Suprapubic skin (tissue), 4 donors: ENCODE data around the gene PARP15. TPM values are rescaled to one million over a fixed set of nuclear protein-coding genes. Genes with fewer than 3 reads are reported as not detected.

ENCODE experiments used
- DNase-seq, 2 donors: peaks; one replicate each; pipeline ENCODE4 v3.0.0-alpha.2; 2019; ENCODE audit warnings: low spot score in 2 of 2
- H3K27ac ChIP-seq: fragments of 200-600 bp; sonication (generic); one replicate; pipeline ENCODE4 v1.5.1; 2019
- H3K27me3 ChIP-seq: fragments of 200-600 bp; sonication (generic); one replicate; pipeline ENCODE4 v1.5.1; 2019
- H3K36me3 ChIP-seq: fragments of 200-600 bp; sonication (generic); one replicate; pipeline ENCODE4 v1.5.1; 2019
- H3K4me1 ChIP-seq: fragments of 200-600 bp; sonication (generic); one replicate; pipeline ENCODE4 v1.5.1; 2019
- H3K4me3 ChIP-seq: fragments of 200-600 bp; sonication (generic); one replicate; pipeline ENCODE4 v1.5.1; 2019; ENCODE audit warnings: mild to moderate bottlenecking
- H3K9me3 ChIP-seq: fragments of 200-600 bp; sonication (generic); one replicate; pipeline ENCODE4 v1.5.1; 2019
- EP300 ChIP-seq: sonication (generic); formaldehyde crosslinking; IDR thresholded peaks from one replicate; pipeline ENCODE4 v1.6.1; 2017; ENCODE audit warnings: antibody characterized with exemption
- POLR2A ChIP-seq, 2 donors: fragments of 450-650 bp; IDR thresholded peaks; one replicate each; pipeline ENCODE4 v1.6.1; 2017; ENCODE audit warnings: antibody characterized with exemption in 2 of 2, mild to moderate bottlenecking in 2 of 2, moderate library complexity in 2 of 2
- POLR2AphosphoS5 ChIP-seq, 3 donors: sonication (generic); formaldehyde crosslinking; IDR thresholded peaks; one replicate each; pipeline ENCODE4 v1.6.1; 2017; ENCODE audit warnings: antibody characterized with exemption in 3 of 3
- WGBS: methylation state at CpG from one replicate; pipeline ENCODE4 v1.1.5; 2018; 5-methylcytosine and 5-hydroxymethylcytosine counted together
- total RNA-seq, 4 donors: library from RNA; depleted of rRNA; stranded (reverse); fragments of >200 nt; gene quantifications; one replicate each; pipeline ENCODE4 v1.1.0, GENCODE V29; 2016
- TF ChIP-seq, protein P1 (sequence below), 2 donors: fragments of 200-600 bp in 1 of 2; fragments of 450-650 bp in 1 of 2; sonication (generic) in 1 of 2; IDR thresholded peaks; one replicate each; pipeline ENCODE4 v1.5.1; 2016 to 2019; ENCODE audit warnings: antibody characterized with exemption in 2 of 2, mild to moderate bottlenecking in 1 of 2, moderate library complexity in 1 of 2

Gene PARP15
- total RNA-seq, 4 donors from 2014 or later, result 0.26 to 0.80 (median 0.51) TPM; not detected in 1

DNA sequence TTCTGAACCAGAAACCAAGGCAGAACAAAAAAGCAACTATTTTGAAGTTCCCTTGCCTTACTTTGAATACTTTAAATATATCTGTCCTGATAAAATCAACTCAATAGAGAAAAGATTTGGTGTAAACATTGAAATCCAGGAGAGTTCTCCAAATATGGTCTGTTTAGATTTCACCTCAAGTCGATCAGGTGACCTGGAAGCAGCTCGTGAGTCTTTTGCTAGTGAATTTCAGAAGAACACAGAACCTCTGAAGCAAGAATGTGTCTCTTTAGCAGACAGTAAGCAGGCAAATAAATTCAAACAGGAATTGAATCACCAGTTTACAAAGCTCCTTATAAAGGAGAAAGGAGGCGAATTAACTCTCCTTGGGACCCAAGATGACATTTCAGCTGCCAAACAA lies 8.7 kb upstream of the PARP15 start:
- WGBS, result 76% methylated on average over 3 of the region's 3 CpGs
- Histone ChIP-seq H3K36me3 (peaks cover 58% of the 10 kb centered on the region), H3K4me1 (peaks cover 20% of the 10 kb centered on the region), H3K9me3 (no peaks in the 10 kb centered on the region), H3K27ac (no peak overlapping the region), H3K27me3 (no peaks in the 10 kb centered on the region), H3K4me3 (no peak overlapping the region)
- DNase-seq, result no peak
- TF ChIP-seq EP300 (no peak), POLR2A (IDR thresholded peaks at IDR 0.05) (no peak), POLR2AphosphoS5 (IDR thresholded peaks at IDR 0.05) (no peak)
- TF ChIP-seq, protein P1, sequence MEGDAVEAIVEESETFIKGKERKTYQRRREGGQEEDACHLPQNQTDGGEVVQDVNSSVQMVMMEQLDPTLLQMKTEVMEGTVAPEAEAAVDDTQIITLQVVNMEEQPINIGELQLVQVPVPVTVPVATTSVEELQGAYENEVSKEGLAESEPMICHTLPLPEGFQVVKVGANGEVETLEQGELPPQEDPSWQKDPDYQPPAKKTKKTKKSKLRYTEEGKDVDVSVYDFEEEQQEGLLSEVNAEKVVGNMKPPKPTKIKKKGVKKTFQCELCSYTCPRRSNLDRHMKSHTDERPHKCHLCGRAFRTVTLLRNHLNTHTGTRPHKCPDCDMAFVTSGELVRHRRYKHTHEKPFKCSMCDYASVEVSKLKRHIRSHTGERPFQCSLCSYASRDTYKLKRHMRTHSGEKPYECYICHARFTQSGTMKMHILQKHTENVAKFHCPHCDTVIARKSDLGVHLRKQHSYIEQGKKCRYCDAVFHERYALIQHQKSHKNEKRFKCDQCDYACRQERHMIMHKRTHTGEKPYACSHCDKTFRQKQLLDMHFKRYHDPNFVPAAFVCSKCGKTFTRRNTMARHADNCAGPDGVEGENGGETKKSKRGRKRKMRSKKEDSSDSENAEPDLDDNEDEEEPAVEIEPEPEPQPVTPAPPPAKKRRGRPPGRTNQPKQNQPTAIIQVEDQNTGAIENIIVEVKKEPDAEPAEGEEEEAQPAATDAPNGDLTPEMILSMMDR (IDR thresholded peaks at IDR 0.05), result no peak

DNA sequence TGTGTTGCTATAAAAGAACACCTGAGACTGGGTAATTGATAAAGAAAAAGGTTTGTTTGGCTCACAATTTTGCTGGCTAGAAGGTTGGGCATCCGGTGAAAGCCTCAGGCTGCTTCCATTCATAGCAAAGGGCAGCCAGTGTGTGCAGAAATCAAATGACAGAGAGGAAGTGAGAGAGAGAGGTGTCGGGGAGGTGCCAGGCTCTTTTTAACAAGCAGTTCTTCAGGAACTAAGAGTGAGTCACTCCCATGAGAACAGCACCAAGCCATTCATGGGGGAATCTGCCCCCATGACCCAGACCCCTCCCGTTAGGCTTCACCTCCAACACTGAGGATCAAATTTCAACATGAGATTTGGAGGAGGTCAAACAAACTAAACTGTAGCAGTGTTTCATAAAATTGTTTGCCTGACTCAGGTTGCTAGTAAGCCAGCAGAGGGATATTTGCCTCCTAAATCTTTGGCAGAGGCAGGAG lies 4.5 kb upstream of the PARP15 start:
- no peak overlapping the region for H3K27ac ChIP-seq
- WGBS, result 37% methylated on average over 3 of the region's 3 CpGs
- peaks cover 38% of the 10 kb centered on the region for H3K36me3 ChIP-seq
- no peaks in the 10 kb centered on the region for H3K9me3 ChIP-seq
- H3K4me3 ChIP-seq, result no peak overlapping the region
- TF ChIP-seq POLR2AphosphoS5 (IDR thresholded peaks at IDR 0.05) (no peak), EP300 (no peak), POLR2A (IDR thresholded peaks at IDR 0.05) (no peak)
- TF ChIP-seq, protein P1 (IDR thresholded peaks at IDR 0.05), result no peak
- H3K4me1 ChIP-seq, result peaks cover 11% of the 10 kb centered on the region
- no peak for DNase-seq
- H3K27me3 ChIP-seq, result no peaks in the 10 kb centered on the region

DNA sequence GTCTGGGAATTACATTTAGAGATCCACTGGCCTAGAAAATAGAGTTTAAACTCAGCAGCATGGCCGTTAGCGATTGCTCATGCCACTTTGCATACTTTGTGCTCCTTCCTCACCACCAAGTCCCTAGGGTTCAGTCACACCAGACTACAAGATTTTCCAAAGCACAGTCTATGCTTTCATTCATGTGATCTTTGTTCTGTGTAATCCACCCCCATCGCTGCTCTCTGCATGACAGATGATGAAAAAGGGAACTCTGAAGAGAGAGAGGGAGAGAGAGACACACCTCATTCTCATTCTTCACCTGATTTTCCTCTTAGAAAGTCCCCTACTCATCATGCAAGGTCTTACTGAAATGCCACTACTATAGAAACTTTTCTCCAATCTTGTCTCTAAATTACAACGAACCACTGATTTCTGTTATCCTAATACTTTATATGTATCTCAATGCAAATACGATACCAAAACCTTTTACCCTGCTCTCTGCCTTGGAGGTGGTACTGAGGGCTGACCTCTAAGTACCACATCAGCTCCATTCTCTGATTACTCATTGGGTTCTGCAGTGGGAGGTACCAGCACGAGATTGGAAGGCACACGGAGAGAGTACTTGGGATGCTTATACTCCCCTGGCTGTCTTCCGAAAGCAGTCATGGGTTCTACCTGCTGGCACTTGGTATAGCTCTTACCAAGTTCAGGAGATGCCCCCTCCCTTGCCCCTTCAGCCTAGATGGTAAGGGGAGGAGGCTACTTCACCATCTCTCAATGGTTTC lies 1.1 kb upstream of the PARP15 start:
- Histone ChIP-seq H3K27me3 (no peaks in the 10 kb centered on the region), H3K4me1 (peaks cover 11% of the 10 kb centered on the region), H3K4me3 (no peak overlapping the region), H3K36me3 (peaks cover 11% of the 10 kb centered on the region), H3K27ac (no peak overlapping the region), H3K9me3 (no peaks in the 10 kb centered on the region)
- WGBS, result 72% methylated on average over 8 of the region's 8 CpGs
- no peak for DNase-seq
- no peak for TF ChIP-seq POLR2AphosphoS5 (IDR thresholded peaks at IDR 0.05)
- TF ChIP-seq EP300, result no peak
- TF ChIP-seq, protein P1 (IDR thresholded peaks at IDR 0.05), result no peak
- TF ChIP-seq POLR2A (IDR thresholded peaks at IDR 0.05), result no peak

DNA sequence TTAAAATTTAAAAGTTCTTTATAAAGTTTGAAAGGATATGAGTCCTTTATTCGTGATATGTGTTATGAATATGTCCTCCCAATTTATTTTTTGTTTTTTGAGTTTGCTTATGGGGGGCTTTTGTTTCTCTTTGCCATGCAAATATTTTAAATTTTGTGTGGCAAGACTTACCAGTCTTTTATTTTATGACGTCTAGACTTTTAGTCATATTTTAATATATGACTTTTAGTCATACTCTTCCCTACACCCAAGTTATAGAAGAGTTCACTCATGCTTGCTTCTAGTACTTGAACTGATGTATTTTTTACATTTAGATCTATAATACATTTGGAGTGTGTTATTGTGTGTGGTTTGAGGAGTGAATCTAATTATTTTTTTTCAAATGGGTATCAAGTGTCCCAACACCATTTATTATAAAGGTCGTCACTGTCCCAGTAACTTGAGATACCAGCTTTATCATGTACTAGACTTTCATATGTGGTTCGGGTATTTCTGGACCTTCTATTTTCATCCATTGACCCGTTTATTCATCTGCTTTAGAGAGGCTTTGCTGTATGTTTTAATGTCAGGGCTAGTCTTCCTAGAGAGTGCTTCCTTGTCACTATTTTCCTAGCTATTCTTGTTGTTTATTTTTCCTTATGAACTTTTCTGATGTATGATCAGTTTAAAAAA lies 755 bp downstream of the PARP15 start:
- no peak overlapping the region for H3K27ac ChIP-seq
- peaks cover 7% of the 10 kb centered on the region for H3K4me1 ChIP-seq
- peaks cover 2% of the 10 kb centered on the region for H3K36me3 ChIP-seq
- H3K9me3 ChIP-seq, result peaks cover 12% of the 10 kb centered on the region
- no peaks in the 10 kb centered on the region for H3K27me3 ChIP-seq
- peak overlapping the region; percentile 58 for H3K4me3 ChIP-seq
- 49% methylated on average over 5 of the region's 5 CpGs for WGBS
- DNase-seq, result no peak
- TF ChIP-seq POLR2AphosphoS5 (IDR thresholded peaks at IDR 0.05) (no peak), EP300 (no peak), POLR2A (IDR thresholded peaks at IDR 0.05) (no peak)
- TF ChIP-seq, protein P1 (IDR thresholded peaks at IDR 0.05), result no peak

DNA sequence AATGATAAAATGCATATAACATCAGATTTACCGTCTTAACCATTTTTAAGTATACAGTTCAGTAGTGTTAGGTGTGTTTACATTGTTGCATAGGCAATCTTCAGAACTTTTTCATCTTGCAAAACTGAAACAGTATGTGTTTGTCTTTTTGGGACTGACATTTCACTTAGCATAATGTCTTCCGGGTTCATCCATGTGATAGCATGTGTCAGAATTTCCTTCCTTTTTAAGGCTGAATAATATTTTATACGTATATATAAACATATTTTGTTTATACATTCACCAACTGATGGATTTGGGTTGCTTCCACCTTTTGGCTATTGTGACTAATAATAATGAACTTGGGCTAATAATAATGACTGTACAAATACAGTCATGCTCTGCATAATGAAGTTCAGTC lies 3.0 kb downstream of the PARP15 start:
- Histone ChIP-seq H3K4me3 (no peak overlapping the region), H3K9me3 (peaks cover 20% of the 10 kb centered on the region), H3K27me3 (no peaks in the 10 kb centered on the region), H3K36me3 (no peaks in the 10 kb centered on the region), H3K4me1 (peaks cover 6% of the 10 kb centered on the region), H3K27ac (no peak overlapping the region)
- no peak for TF ChIP-seq POLR2AphosphoS5 (IDR thresholded peaks at IDR 0.05)
- TF ChIP-seq POLR2A (IDR thresholded peaks at IDR 0.05), result no peak
- TF ChIP-seq, protein P1 (IDR thresholded peaks at IDR 0.05), result no peak
- TF ChIP-seq EP300, result no peak
- 81% methylated on average over 3 of the region's 3 CpGs for WGBS
- no peak for DNase-seq
